ENCODE measurements around the gene OOSP4A.

The OOSP4A gene

DNA sequence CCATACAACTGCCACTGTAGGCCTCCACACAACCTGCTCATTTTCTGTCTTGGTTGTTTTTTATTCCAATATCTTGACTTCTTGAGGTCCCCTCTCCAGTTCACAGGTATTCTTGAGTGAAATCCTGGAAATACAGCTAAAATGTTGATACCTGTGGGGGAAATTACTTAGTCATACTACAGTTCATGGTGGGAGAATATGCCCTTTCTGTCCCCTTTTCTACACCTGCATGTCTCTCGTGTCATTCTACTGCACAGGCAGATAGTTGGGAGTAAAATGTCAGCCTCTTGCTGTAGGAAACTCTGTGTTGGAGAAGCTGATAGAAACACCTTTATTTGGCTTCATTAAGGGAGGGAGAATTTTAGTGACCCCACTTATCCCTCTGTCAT lies 4.6 kb downstream of the OOSP4A start:
- ChIA-PET CTCF (no interaction called here), POLR2A (no interaction called here)
- TF ChIP-seq, protein P1, sequence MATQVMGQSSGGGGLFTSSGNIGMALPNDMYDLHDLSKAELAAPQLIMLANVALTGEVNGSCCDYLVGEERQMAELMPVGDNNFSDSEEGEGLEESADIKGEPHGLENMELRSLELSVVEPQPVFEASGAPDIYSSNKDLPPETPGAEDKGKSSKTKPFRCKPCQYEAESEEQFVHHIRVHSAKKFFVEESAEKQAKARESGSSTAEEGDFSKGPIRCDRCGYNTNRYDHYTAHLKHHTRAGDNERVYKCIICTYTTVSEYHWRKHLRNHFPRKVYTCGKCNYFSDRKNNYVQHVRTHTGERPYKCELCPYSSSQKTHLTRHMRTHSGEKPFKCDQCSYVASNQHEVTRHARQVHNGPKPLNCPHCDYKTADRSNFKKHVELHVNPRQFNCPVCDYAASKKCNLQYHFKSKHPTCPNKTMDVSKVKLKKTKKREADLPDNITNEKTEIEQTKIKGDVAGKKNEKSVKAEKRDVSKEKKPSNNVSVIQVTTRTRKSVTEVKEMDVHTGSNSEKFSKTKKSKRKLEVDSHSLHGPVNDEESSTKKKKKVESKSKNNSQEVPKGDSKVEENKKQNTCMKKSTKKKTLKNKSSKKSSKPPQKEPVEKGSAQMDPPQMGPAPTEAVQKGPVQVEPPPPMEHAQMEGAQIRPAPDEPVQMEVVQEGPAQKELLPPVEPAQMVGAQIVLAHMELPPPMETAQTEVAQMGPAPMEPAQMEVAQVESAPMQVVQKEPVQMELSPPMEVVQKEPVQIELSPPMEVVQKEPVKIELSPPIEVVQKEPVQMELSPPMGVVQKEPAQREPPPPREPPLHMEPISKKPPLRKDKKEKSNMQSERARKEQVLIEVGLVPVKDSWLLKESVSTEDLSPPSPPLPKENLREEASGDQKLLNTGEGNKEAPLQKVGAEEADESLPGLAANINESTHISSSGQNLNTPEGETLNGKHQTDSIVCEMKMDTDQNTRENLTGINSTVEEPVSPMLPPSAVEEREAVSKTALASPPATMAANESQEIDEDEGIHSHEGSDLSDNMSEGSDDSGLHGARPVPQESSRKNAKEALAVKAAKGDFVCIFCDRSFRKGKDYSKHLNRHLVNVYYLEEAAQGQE (tag by site-specific recombination; IDR thresholded peaks at IDR 0.05), result no peak
- TF ChIP-seq ZNF280C (tag by site-specific recombination; IDR thresholded peaks at IDR 0.05), result no peak
- no peak for TF ChIP-seq ZBTB20 (tag by site-specific recombination; IDR thresholded peaks at IDR 0.05)
- no peaks in the 10 kb centered on the region for H3K9me3 ChIP-seq (ENCODE audit: control insufficient read depth, insufficient read depth, low read depth, low read length)
- H3K4me3 ChIP-seq (ENCODE audit: low read depth, low read length), result no peak overlapping the region
- no peak overlapping the region for H3K27ac ChIP-seq (ENCODE audit: extremely low read depth, low read depth, low read length)
- no peaks in the 10 kb centered on the region for H3K4me1 ChIP-seq (ENCODE audit: control insufficient read depth, insufficient read depth, low read length)
- no peaks in the 10 kb centered on the region for H3K36me3 ChIP-seq (ENCODE audit: control insufficient read depth in 2 of 2, insufficient read depth in 1 of 2, low read length in 2 of 2)

GRCh38 chr11:59973097-59973496 lies 9.3 kb downstream of the OOSP4A start:
- Histone ChIP-seq H3K4me1 (ENCODE audit: control insufficient read depth, insufficient read depth, low read length) (no peaks in the 10 kb centered on the region), H3K36me3 (ENCODE audit: control insufficient read depth in 2 of 2, insufficient read depth in 1 of 2, low read length in 2 of 2) (no peaks in the 10 kb centered on the region), H3K9me3 (ENCODE audit: control insufficient read depth, insufficient read depth, low read depth, low read length) (no peaks in the 10 kb centered on the region), H3K4me3 (ENCODE audit: low read depth, low read length) (no peak overlapping the region), H3K27ac (ENCODE audit: extremely low read depth, low read depth, low read length) (no peak overlapping the region)
- ChIA-PET CTCF (no interaction called here), POLR2A (no interaction called here)
- TF ChIP-seq ZNF660 (tag by site-specific recombination; IDR thresholded peaks at IDR 0.05) (no peak), ZNF473 (tag by site-specific recombination; IDR thresholded peaks at IDR 0.05) (no peak), ZNF138 (tag by site-specific recombination; IDR thresholded peaks at IDR 0.05; ENCODE audit: borderline replicate concordance) (no peak), ZNF350 (tag by site-specific recombination; IDR thresholded peaks at IDR 0.05) (no peak), ZNF830 (tag by site-specific recombination; IDR thresholded peaks at IDR 0.05; ENCODE audit: low read depth) (no peak), KLF7 (tag by site-specific recombination; IDR thresholded peaks at IDR 0.05; ENCODE audit: borderline replicate concordance) (no peak), MYNN (tag by site-specific recombination; IDR thresholded peaks at IDR 0.05; ENCODE audit: borderline replicate concordance) (no peak), ZNF169 (tag by site-specific recombination; IDR thresholded peaks at IDR 0.05) (no peak), ZNF521 (tag by site-specific recombination; IDR thresholded peaks at IDR 0.05) (no peak), ZNF549 (tag by site-specific recombination; IDR thresholded peaks at IDR 0.05) (no peak), ZNF391 (tag by site-specific recombination; IDR thresholded peaks at IDR 0.05; ENCODE audit: borderline replicate concordance, low read depth) (no peak), YY1 (tag by site-specific recombination; IDR thresholded peaks at IDR 0.05) (no peak), ZBTB17 (tag by site-specific recombination; IDR thresholded peaks at IDR 0.05) (no peak), ZNF777 (tag by site-specific recombination; IDR thresholded peaks at IDR 0.05; ENCODE audit: borderline replicate concordance) (no peak), ZNF335 (tag by site-specific recombination; conservative IDR thresholded peaks at IDR 0.05) (no peak), ZNF658 (tag by site-specific recombination; IDR thresholded peaks at IDR 0.05) (no peak), ZNF121 (tag by site-specific recombination; IDR thresholded peaks at IDR 0.05) (no peak), TRIM28 (IDR thresholded peaks at IDR 0.05; ENCODE audit: borderline replicate concordance, low read length) (no peak)
- TF ChIP-seq, protein P2, sequence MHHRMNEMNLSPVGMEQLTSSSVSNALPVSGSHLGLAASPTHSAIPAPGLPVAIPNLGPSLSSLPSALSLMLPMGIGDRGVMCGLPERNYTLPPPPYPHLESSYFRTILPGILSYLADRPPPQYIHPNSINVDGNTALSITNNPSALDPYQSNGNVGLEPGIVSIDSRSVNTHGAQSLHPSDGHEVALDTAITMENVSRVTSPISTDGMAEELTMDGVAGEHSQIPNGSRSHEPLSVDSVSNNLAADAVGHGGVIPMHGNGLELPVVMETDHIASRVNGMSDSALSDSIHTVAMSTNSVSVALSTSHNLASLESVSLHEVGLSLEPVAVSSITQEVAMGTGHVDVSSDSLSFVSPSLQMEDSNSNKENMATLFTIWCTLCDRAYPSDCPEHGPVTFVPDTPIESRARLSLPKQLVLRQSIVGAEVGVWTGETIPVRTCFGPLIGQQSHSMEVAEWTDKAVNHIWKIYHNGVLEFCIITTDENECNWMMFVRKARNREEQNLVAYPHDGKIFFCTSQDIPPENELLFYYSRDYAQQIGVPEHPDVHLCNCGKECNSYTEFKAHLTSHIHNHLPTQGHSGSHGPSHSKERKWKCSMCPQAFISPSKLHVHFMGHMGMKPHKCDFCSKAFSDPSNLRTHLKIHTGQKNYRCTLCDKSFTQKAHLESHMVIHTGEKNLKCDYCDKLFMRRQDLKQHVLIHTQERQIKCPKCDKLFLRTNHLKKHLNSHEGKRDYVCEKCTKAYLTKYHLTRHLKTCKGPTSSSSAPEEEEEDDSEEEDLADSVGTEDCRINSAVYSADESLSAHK (tag by site-specific recombination; IDR thresholded peaks at IDR 0.05), result no peak
- TF ChIP-seq, protein P3, sequence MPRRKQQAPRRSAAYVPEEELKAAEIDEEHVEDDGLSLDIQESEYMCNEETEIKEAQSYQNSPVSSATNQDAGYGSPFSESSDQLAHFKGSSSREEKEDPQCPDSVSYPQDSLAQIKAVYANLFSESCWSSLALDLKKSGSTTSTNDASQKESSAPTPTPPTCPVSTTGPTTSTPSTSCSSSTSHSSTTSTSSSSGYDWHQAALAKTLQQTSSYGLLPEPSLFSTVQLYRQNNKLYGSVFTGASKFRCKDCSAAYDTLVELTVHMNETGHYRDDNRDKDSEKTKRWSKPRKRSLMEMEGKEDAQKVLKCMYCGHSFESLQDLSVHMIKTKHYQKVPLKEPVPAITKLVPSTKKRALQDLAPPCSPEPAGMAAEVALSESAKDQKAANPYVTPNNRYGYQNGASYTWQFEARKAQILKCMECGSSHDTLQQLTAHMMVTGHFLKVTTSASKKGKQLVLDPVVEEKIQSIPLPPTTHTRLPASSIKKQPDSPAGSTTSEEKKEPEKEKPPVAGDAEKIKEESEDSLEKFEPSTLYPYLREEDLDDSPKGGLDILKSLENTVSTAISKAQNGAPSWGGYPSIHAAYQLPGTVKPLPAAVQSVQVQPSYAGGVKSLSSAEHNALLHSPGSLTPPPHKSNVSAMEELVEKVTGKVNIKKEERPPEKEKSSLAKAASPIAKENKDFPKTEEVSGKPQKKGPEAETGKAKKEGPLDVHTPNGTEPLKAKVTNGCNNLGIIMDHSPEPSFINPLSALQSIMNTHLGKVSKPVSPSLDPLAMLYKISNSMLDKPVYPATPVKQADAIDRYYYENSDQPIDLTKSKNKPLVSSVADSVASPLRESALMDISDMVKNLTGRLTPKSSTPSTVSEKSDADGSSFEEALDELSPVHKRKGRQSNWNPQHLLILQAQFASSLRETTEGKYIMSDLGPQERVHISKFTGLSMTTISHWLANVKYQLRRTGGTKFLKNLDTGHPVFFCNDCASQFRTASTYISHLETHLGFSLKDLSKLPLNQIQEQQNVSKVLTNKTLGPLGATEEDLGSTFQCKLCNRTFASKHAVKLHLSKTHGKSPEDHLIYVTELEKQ (tag by site-specific recombination; IDR thresholded peaks at IDR 0.05; ENCODE audit: borderline replicate concordance), result no peak

Measured in HEK293 (cell line).